Ishikawa (cell line): ENCODE data around the gene KIF16B.

Source experiments
- CEBPB ChIP-seq: IDR thresholded peaks from 2 replicates; pipeline ENCODE4 v1.6.1; 2012
- CREB1 ChIP-seq: IDR thresholded peaks from 2 replicates; pipeline ENCODE4 v1.6.1; 2012; ENCODE audit warnings: low read depth
- EGR1 ChIP-seq: IDR thresholded peaks from 2 replicates; pipeline ENCODE4 v1.6.1; 2012
- EP300 ChIP-seq: IDR thresholded peaks from 2 replicates; pipeline ENCODE4 v1.6.1; 2012; ENCODE audit warnings: borderline replicate concordance
- FOXM1 ChIP-seq: IDR thresholded peaks from 2 replicates; pipeline ENCODE4 v1.6.1; 2012; ENCODE audit warnings: low read depth, borderline replicate concordance
- NFIC ChIP-seq: IDR thresholded peaks from 2 replicates; pipeline ENCODE4 v1.6.1; 2012
- RAD21 ChIP-seq: IDR thresholded peaks from 2 replicates; pipeline ENCODE4 v1.6.1; 2012; ENCODE audit warnings: low read depth
- TAF1 ChIP-seq: IDR thresholded peaks from 2 replicates; pipeline ENCODE4 v1.6.1; 2012; ENCODE audit warnings: low read depth, mild to moderate bottlenecking
- TCF12 ChIP-seq: IDR thresholded peaks from 2 replicates; pipeline ENCODE4 v1.6.1; 2012; ENCODE audit warnings: low read depth
- TEAD4 ChIP-seq: IDR thresholded peaks from 2 replicates; pipeline ENCODE4 v1.6.1; 2012
- YY1 ChIP-seq: IDR thresholded peaks from 2 replicates; pipeline ENCODE4 v1.6.1; 2012; ENCODE audit warnings: low read depth
- ZBTB7A ChIP-seq: IDR thresholded peaks from 2 replicates; pipeline ENCODE4 v1.6.1; 2012; ENCODE audit warnings: low read depth
- TF ChIP-seq, protein P1 (sequence below): IDR thresholded peaks from 2 replicates; pipeline ENCODE4 v1.6.1; 2012
- TF ChIP-seq, protein P2 (sequence below): IDR thresholded peaks from 2 replicates; pipeline ENCODE4 v1.6.1; 2012
- TF ChIP-seq, protein P3 (sequence below): IDR thresholded peaks from 2 replicates; pipeline ENCODE4 v1.6.1; 2012; ENCODE audit warnings: low read depth, mild to moderate bottlenecking

The KIF16B gene

DNA sequence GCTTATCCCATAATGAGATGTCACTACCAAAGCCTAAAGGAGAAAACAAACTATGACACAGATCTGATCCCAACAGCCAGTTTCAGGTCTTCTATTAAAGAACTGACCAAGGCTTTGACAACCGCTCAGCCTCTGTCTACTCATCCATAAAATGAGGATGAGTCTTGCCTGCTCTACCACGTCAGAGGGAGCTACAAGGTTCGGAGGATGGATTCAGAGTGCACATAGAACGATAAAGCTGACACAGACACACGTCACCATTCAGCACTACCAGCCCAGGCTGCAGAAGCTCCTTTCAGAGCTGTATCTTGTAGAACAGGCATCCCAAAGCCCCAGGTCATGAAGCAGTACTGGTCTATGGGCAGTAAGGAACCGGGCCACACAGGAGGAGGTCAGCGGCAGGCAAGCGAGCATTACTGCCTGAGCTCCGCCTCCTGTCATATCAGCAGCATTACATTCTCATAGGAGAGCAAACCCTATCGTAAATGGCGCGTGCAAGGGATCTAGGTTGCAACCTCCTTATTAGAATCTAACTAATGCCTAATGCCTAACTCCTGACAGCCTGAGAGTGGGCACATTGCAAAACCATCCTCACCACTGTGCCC is 25.1 kb downstream of the KIF16B start:
- TF ChIP-seq YY1 (no peak), TEAD4 (no peak), CREB1 (no peak), EGR1 (no peak), FOXM1 (no peak), EP300 (no peak), RAD21 (no peak), NFIC (no peak)
- TF ChIP-seq, protein P1, sequence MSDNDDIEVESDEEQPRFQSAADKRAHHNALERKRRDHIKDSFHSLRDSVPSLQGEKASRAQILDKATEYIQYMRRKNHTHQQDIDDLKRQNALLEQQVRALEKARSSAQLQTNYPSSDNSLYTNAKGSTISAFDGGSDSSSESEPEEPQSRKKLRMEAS: no peak
- TF ChIP-seq, protein P2, sequence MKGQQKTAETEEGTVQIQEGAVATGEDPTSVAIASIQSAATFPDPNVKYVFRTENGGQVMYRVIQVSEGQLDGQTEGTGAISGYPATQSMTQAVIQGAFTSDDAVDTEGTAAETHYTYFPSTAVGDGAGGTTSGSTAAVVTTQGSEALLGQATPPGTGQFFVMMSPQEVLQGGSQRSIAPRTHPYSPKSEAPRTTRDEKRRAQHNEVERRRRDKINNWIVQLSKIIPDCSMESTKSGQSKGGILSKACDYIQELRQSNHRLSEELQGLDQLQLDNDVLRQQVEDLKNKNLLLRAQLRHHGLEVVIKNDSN: no peak
- TF ChIP-seq, protein P3, sequence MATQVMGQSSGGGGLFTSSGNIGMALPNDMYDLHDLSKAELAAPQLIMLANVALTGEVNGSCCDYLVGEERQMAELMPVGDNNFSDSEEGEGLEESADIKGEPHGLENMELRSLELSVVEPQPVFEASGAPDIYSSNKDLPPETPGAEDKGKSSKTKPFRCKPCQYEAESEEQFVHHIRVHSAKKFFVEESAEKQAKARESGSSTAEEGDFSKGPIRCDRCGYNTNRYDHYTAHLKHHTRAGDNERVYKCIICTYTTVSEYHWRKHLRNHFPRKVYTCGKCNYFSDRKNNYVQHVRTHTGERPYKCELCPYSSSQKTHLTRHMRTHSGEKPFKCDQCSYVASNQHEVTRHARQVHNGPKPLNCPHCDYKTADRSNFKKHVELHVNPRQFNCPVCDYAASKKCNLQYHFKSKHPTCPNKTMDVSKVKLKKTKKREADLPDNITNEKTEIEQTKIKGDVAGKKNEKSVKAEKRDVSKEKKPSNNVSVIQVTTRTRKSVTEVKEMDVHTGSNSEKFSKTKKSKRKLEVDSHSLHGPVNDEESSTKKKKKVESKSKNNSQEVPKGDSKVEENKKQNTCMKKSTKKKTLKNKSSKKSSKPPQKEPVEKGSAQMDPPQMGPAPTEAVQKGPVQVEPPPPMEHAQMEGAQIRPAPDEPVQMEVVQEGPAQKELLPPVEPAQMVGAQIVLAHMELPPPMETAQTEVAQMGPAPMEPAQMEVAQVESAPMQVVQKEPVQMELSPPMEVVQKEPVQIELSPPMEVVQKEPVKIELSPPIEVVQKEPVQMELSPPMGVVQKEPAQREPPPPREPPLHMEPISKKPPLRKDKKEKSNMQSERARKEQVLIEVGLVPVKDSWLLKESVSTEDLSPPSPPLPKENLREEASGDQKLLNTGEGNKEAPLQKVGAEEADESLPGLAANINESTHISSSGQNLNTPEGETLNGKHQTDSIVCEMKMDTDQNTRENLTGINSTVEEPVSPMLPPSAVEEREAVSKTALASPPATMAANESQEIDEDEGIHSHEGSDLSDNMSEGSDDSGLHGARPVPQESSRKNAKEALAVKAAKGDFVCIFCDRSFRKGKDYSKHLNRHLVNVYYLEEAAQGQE: no peak

- TF ChIP-seq, protein P2: no peak
- TF ChIP-seq TEAD4 (no peak), EGR1 (no peak), FOXM1 (no peak), TAF1 (no peak), YY1 (no peak)
- TF ChIP-seq, protein P3: no peak
Observed at GRCh38 chr20:16544949-16545348, 28.3 kb downstream of the KIF16B start.

- TF ChIP-seq EP300: no peak
- no peak for TF ChIP-seq TCF12
- no peak for TF ChIP-seq FOXM1
- TF ChIP-seq CEBPB: no peak
- TF ChIP-seq, protein P3: no peak
- TF ChIP-seq TEAD4: no peak
- no peak for TF ChIP-seq ZBTB7A
- no peak for TF ChIP-seq NFIC
- no peak for TF ChIP-seq TAF1
- no peak for TF ChIP-seq CREB1
- TF ChIP-seq, protein P1: no peak
- TF ChIP-seq YY1: no peak
- TF ChIP-seq, protein P2: no peak
- TF ChIP-seq EGR1: no peak
Observed at GRCh38 chr20:16542477-16542876, 30.8 kb downstream of the KIF16B start.

- TF ChIP-seq FOXM1 (no peak), YY1 (no peak), EP300 (no peak), RAD21 (no peak), EGR1 (no peak), ZBTB7A (no peak), CEBPB (no peak), TAF1 (no peak)
- TF ChIP-seq, protein P2: no peak
- TF ChIP-seq, protein P1: no peak
Observed at GRCh38 chr20:16541878-16542277, 31.4 kb downstream of the KIF16B start.
